ENCODE measurements around the gene RAB4A.
A peak's percentile ranks its signal among the peaks of the same experiment; 100 is the strongest.

The RAB4A gene

GRCh38 chr1:229339086-229339485 is 68.2 kb downstream of the RAB4A start:
- no peak for DNase-seq (ENCODE audit: low read depth)

GRCh38 chr1:229339520-229339919 is 68.6 kb downstream of the RAB4A start:
- DNase-seq (ENCODE audit: low read depth): no peak

GRCh38 chr1:229340496-229340895 is 69.6 kb downstream of the RAB4A start:
- DNase-seq (ENCODE audit: low read depth): no peak

- peak; percentile 26 for DNase-seq (ENCODE audit: low read depth)
These were observed 71.1 kb downstream of the RAB4A start for GRCh38 chr1:229341774-229342655.

GRCh38 chr1:229342656-229343569 is 72.0 kb downstream of the RAB4A start, which contains the start of gene CCSAP:
TSS of gene CCSAP (minus strand) at chr1:229343047. CDS start at chr1:229342465, 582 bp downstream.
- peak; percentile 8 for DNase-seq (ENCODE audit: low read depth)

- DNase-seq (ENCODE audit: low read depth): no peak
These were observed 73.2 kb downstream of the RAB4A start for GRCh38 chr1:229344139-229344538.

- DNase-seq (ENCODE audit: low read depth): no peak
These were observed 74.2 kb downstream of the RAB4A start for GRCh38 chr1:229344937-229345684.

GRCh38 chr1:229347528-229347927 is 76.6 kb downstream of the RAB4A start:
- no peak for DNase-seq (ENCODE audit: low read depth)

- DNase-seq (ENCODE audit: low read depth): no peak
These were observed 78.8 kb downstream of the RAB4A start for GRCh38 chr1:229349463-229350385.

GRCh38 chr1:229352975-229353374 is 82.1 kb downstream of the RAB4A start:
- DNase-seq (ENCODE audit: low read depth): no peak

- DNase-seq (ENCODE audit: low read depth): no peak
These were observed 83.3 kb downstream of the RAB4A start for GRCh38 chr1:229354226-229354625.

All from HS-5 (cell line).